Stimulated activated CD4-positive, alpha-beta T cell treated with anti-CD3 and anti-CD28 coated beads, Interleukin-15, amount 100 ng/mL, for 48 hours (primary cell): Measurements from ENCODE around the gene EFCAB12.

Source experiments
- DNase-seq, 2 donors: peaks; one replicate each; pipeline ENCODE4 v3.0.0-alpha.2; 2020; ENCODE audit warnings: low read depth in 2 of 2

Gene EFCAB12

GRCh38 chr3:129445471-129445870 is 17.0 kb upstream of the EFCAB12 start:
- DNase-seq = no peak

DNA sequence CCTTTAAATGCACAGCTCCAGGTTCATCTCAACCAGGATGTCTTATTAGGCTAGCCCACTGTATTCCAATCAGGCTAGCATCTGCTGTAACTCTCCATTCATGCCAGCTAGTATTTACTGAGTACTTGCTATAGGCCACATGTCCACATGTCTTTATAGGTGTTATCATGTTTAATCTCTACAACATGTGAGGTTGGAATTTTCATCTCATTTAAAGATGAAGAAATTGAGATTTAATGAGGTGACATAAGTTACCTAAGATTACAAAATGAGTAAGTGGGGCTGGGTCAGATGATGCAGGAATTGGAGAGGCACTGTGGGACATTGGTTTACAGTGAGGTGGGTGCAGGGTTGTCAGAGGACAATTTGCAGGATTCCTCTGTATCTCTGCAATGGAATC is 14.5 kb upstream of the EFCAB12 start:
- DNase-seq = no peak

GRCh38 chr3:129442486-129442885 is 14.1 kb upstream of the EFCAB12 start:
- DNase-seq = no peak

DNA sequence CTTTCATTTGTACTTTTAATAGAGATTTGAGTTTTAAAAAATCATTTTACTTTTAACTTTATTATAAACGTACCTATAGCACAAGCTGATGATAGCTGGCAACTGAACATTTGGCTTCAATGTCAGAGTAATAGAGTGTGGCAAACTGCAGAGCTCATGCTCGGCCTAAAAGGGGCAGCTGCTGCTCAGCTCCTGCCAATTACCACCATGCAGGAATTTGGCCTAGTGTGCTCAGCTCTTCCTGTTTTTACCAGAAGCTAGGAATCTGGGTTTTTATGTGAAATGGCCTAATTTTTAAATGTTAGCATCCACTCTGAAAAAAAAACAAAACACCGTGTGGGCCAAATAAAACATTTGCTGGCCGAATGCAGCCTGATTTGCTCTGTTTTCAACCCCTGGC is 13.3 kb upstream of the EFCAB12 start:
- DNase-seq = no peak

DNA sequence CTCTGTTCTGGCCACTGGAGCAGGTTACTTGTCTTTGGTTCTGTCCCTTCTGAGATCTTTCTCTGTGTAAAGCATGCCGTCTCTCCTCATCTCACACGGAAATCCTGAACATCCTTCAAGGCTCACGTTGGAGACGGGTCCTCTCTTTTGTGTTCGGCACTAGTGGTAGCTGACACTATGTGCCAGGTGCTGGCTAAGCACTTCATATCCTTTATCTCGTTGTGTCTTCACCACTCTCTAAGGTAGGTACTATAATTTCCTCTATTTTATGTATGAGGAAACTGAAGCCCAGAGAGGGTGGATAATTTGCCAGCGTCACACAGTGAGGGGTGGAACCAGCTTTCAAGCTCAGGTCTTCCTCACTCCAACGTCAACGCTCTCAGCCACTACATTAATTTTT is 12.8 kb upstream of the EFCAB12 start:
- DNase-seq = no peak

DNA sequence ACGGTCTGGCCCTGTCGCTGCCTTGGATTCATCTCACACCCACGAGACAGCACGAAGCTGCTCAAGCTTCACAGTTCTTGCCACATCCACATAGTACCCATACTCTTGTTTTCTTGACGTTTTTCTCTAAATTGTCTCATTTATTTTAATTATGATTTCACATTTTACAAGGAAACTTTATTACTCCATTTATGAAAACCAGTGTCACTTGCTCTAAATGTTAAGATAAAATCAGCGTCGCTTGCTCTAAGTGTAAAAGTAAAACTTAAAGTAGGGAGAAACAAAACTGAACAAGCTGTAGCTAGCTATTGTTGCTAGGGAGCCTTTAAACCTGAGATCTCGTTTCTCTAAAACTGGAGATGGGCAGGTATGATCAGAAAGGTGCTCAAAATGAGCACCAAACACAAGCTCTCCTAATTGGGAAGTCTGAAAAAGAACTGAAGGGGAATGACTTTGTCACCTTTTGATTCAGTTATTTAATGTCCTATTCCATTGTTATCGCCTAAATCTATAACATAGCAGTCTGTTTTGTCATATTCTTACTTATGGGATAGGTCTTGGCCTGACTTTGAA is 12.3 kb upstream of the EFCAB12 start:
- no peak for DNase-seq

DNA sequence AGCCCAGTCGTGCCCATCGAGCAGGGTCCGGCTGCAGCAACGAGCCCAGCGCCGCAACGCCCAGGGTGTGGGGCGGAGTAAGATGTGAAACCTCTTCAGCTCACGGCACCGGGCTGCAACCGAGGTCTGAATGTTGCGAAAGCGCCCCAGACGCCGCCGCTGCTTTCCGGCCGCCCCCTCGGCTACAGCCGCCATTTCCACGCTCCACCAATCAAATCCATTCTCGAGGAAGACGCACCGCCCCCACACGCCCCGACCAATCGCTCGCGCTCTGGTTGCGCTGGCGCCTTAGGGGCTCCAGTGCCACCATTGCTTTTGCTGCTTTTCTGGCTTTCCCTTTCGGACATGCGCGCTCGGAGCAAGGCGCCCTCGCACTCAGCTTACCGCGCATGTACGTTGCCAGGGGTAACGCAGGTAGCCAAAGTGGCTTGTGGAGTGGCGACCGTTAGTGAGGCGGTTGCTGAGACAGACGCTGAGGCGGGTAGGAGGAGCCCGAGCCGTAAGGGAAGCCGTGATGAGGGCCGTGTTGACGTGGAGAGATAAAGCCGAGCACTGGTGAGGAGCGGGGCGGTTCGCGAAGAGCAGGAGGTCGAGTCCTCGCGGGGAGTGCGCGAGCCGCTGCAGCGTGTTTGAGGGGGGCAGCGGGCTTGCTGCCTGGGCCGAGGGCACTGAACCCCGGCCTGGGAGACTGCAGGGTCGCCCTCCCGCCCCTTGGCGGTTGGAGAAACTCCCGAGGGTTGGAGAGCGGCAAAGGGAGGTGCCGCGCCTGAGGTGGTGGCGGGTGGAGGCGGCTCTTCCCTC is 11.6 kb upstream of the EFCAB12 start, which contains the start of the genes IFT122 and MBD4:
Gene IFT122, plus strand, starts transcription at position 408 of the 801 bp plus-strand sequence. Its CDS starts 107 bp downstream, at position 515.
Gene MBD4, minus strand, starts transcription at position 132 of the 801 bp plus-strand sequence. Its CDS starts 115 bp downstream, at position 17.
- peak; percentile 98 to 99 for DNase-seq

GRCh38 chr3:129439226-129439816 is 10.9 kb upstream of the EFCAB12 start:
- DNase-seq = peak in 1 of 2 donors; percentile 22

- no peak for DNase-seq
Measured at GRCh38 chr3:129435367-129435766, 6.9 kb upstream of the EFCAB12 start.

DNA sequence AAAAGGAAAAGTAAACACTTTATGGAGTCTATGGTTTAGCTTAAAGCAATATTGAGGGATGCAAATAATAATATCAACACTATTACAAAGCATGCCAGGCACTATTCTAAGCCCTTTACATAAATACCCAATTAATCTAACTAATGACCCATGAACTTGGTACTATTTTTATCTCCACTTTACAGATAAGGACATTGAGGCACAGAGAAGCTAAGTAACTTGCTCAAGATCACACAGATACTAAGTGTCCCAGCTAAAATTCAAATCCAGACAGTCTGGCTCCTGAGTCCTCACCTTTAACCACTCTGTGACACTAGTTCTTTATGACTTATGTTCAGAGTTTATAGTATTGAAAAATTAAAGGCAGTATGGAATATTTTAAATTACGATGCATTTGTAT is 5.7 kb upstream of the EFCAB12 start:
- DNase-seq = no peak

DNA sequence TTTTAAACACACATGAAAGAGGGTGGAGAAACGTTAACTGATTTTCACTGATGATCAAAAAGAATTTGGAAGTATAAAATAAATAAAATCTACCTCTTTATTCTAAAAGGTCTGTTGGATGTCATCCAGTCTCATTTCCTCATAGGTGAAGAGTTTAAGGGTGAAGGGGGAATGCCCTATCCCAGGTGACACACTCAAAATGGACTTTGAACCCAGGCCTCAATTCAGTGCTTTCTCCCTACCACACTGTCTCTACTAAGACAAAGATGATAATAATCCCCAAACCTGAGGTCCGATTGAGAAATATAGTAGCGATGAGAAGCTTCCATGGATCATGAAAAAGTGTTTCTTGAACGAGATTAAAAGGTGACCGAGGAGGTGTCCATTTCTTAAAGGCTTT is 5.1 kb upstream of the EFCAB12 start:
- DNase-seq = no peak

DNA sequence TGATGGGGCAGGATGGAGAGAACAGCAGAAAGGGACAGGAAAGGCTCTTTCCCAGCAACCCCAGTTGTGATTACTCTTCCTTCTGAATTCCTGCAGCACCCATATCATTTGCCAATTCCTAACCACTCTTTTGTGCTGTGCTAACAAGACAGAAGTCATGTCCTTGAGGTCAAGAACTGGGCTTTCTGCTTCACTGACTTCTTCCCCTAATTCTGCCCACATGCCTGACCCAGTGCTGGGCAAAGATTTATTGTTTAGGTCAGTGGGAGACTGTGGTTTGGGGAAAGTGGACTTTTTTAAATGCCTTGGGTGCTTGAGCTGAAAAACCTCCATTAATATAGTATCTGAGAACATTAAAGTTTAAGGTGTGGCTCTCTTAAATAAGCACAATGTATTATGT is 4.2 kb upstream of the EFCAB12 start:
- no peak for DNase-seq

GRCh38 chr3:129432036-129432435 is 3.6 kb upstream of the EFCAB12 start:
- no peak for DNase-seq

GRCh38 chr3:129429602-129430001 is 1.2 kb upstream of the EFCAB12 start:
- DNase-seq = no peak

DNA sequence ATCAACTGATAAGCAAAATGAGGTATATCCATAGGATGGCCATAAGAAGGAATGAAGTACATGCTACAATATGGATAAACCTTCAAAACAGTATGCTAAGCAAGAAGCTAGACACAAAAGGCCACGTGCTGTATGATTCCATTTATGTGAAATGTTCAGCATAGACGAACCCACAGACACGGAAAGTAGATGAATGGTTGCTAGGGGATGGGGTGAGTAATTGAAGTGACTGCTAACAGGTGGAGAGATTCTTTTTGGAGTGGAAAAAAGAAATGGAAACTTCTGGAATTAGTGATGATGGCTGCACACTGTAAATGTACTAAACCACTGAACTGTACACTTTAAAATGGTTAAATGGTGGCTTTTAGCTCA is 630 bp upstream of the EFCAB12 start:
- no peak for DNase-seq

DNA sequence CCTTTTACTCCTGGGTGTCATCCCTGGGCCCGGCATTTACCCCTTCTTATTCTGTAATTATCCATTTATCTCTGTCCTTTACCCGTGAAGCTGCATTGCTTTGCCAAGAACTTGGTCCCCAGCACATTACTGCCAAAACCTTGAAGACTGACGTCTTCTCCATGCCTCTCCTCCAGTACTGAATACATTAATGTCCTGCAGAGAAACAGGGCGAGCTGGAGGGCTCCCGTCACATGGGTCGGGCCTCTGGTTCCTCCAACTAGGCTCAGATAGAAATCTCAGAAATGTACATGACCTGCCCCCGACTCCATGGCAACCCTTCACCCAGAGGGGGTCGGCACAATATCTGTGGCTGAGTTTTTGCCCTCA is 445 bp downstream of the EFCAB12 start:
- no peak for DNase-seq

GRCh38 chr3:129425619-129426018 is 2.8 kb downstream of the EFCAB12 start:
- DNase-seq = no peak

- DNase-seq = no peak
Measured at GRCh38 chr3:129425213-129425612, 3.2 kb downstream of the EFCAB12 start.

- no peak for DNase-seq
Measured at GRCh38 chr3:129424185-129424841, 4.1 kb downstream of the EFCAB12 start.

DNA sequence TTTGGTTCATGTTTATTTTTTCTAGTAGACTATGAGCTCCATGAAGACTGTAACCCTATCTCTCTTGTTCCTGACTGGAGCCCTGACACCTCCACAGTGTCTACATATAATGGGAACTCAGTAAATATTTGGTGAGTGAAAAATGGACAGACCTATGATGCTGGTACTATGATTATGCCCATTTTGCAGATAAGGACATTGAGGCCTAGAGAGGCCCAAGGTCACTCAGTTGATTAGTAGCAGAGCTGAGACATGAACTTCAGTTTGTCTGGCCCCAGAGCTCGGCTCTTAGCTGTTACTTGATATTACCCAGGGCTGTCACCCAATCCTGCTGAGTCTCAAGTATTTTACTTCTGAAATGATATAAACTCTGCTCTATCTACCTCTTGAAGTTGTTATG is 5.5 kb downstream of the EFCAB12 start:
- DNase-seq = no peak

DNA sequence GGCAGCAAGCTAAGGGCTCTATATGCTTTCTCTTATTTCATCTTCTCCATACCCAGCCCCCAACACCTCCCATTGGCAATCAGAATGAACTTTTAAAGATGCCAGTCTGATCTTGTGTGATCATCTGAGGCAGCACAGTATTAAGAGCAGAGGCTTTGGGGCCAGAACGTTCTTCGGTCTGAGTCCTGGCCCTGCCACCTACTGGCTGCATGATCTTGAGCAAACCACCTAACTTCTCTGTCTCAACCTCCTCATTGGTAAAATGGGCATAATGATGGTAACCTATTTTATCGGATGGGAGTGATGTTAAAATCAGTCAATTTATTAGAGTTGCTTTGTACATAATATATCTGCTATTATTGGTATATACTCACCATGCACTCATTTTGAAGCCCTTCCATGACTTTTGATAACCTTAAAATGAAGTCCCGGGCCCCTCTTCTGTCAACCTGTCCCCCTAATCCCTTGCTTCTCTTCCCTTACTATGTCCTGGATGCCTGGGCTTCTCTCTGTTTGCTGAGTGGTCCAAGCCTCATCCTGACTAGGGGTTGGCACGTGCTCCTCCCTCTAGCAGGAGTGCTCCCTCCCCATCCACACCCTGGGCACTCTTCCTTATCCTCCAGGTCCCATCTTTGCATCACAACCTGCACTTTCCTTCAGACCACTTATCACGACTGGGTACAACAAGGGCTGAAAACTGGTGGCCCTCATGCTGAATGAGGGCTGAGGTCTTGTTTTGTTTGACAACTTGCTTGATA is 6.3 kb downstream of the EFCAB12 start:
- no peak for DNase-seq
